ENCODE data around the gene TRAF6. TPM values are rescaled to one million over a fixed set of nuclear protein-coding genes. Genes with fewer than 3 reads are reported as not detected.
A peak's percentile ranks its signal among the peaks of the same experiment; 100 is the strongest.

The TRAF6 gene
- total RNA-seq, 3 donors from 2014 or later: 15.5 to 19.2 (median 17.9) TPM

DNA sequence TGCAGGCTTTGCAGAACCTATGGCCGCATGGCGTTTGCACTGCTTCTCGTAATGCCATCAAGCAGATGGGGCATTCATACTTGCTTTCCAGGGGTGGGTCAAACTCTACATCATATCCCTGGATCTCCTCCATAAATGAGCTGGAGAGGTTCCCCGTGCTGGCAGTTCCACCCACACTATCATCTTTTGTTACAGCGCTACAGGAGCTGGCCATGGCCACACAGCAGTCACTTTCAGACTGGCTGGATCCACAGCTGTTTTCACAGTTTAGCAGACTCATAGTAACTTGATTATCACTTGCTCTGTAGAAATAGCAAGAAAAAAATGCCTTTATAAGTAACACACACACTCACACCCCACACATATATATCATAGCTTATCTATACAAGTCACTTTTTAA is 8.8 kb downstream of the TRAF6 start:
- TF ChIP-seq, protein P1, sequence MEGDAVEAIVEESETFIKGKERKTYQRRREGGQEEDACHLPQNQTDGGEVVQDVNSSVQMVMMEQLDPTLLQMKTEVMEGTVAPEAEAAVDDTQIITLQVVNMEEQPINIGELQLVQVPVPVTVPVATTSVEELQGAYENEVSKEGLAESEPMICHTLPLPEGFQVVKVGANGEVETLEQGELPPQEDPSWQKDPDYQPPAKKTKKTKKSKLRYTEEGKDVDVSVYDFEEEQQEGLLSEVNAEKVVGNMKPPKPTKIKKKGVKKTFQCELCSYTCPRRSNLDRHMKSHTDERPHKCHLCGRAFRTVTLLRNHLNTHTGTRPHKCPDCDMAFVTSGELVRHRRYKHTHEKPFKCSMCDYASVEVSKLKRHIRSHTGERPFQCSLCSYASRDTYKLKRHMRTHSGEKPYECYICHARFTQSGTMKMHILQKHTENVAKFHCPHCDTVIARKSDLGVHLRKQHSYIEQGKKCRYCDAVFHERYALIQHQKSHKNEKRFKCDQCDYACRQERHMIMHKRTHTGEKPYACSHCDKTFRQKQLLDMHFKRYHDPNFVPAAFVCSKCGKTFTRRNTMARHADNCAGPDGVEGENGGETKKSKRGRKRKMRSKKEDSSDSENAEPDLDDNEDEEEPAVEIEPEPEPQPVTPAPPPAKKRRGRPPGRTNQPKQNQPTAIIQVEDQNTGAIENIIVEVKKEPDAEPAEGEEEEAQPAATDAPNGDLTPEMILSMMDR (IDR thresholded peaks at IDR 0.05): no peak
- intact Hi-C loops (cut with DNase I, micrococcal nuclease): no loop called here
- peaks cover 7% of the 10 kb centered on the region for H3K4me1 ChIP-seq (ENCODE audit: low read depth)
- no peak for DNase-seq
- H3K9me3 ChIP-seq: no peaks in the 10 kb centered on the region
- no peak for ATAC-seq
- H3K4me3 ChIP-seq: no peak overlapping the region
- H3K36me3 ChIP-seq (ENCODE audit: low read depth): peaks cover 5% of the 10 kb centered on the region

DNA sequence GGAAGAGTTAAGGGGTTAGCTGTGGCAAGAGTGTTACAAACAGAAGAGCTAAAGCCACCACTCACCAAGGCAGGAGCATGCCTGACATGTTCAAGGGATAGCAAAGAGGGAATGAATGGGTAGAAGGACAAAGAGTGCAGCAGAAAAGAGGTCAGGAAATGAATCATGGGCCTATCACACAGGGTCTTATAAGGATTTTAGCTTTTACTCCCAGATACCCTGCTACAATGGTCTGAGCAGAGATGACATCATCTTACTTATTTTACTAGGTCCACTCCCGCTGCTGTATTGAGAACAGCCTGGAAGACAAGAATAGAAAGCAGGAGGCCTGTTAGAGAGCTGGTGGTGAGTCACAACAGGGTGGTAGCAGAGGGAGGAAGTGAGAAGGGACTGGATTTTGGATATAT is 9.8 kb downstream of the TRAF6 start:
- intact Hi-C loops (cut with DNase I, micrococcal nuclease): no loop called here
- ATAC-seq (peak; percentile 99), DNase-seq (peak in 1 of 3 donors; percentile 35)
- TF ChIP-seq, protein P1 (IDR thresholded peaks at IDR 0.05): no peak
- H3K9me3 ChIP-seq: no peaks in the 10 kb centered on the region
- H3K4me1 ChIP-seq (ENCODE audit: low read depth): peaks cover 7% of the 10 kb centered on the region
- H3K4me3 ChIP-seq: no peak overlapping the region
- peaks cover 5% of the 10 kb centered on the region for H3K36me3 ChIP-seq (ENCODE audit: low read depth)

DNA sequence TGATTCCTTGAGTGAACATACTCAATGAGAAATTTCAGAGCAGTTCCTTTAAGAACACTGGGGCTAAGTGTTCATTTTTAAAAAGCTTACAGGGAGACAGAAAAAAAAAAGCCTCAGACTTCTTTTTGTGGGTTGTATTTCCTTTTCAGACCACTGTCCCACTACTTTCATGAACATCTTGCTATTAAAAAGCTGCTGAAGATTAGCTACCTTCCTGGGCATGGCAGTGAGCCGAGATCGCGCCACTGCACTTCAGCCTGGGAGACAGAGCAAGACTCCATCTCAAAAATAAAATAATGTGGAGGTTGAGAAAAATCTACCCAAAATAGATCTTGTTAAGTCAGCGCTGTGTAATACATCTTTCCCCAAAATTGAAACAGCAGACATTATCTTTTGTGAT is 10.8 kb downstream of the TRAF6 start:
- no peak overlapping the region for H3K4me3 ChIP-seq
- intact Hi-C loops (cut with DNase I, micrococcal nuclease): no loop called here
- TF ChIP-seq, protein P1 (IDR thresholded peaks at IDR 0.05): no peak
- ATAC-seq (no peak), DNase-seq (no peak)
- peaks cover 7% of the 10 kb centered on the region for H3K4me1 ChIP-seq (ENCODE audit: low read depth)
- peaks cover 5% of the 10 kb centered on the region for H3K36me3 ChIP-seq (ENCODE audit: low read depth)
- no peaks in the 10 kb centered on the region for H3K9me3 ChIP-seq

DNA sequence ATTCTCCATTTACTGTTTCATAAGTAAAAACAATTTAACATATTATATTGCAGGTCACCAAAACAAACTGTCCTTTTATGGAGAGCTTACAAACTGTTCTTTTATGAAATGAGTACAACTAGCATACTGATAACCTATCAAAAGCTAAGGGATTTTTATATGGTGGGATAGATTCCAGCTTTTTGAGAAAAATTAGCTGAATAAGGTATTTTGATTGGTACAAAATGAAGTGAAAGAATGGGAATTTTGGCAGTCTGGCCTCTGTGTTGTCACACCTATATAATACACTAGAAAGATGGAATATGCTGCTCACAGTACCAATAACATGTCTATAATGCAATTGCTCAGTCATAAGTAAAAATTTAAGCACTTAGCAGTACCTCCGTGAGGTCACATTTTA is 11.4 kb downstream of the TRAF6 start:
- DNase-seq (no peak), ATAC-seq (no peak)
- Histone ChIP-seq H3K36me3 (ENCODE audit: low read depth) (peaks cover 5% of the 10 kb centered on the region), H3K9me3 (no peaks in the 10 kb centered on the region), H3K4me1 (ENCODE audit: low read depth) (peaks cover 7% of the 10 kb centered on the region), H3K4me3 (no peak overlapping the region)
- intact Hi-C loops (cut with DNase I, micrococcal nuclease): no loop called here
- TF ChIP-seq, protein P1 (IDR thresholded peaks at IDR 0.05): no peak

DNA sequence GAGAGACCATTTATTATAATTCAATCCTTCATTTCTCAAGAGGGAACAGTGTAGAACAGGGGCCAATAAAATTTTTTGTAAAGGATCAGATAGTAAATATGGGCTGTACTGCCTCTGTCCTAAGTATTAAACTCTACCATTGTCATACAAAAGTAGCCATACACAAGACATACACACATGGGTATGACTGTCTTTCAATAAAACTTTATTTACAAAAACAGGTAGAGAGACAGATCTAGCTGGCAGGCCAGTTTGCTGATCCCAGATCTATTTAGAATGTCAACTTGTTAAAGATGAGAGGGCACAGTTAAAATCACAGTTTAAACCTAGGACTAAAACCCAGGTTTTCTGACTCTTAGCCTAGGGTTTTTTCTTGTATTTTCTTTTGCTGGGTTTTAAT is 16.7 kb downstream of the TRAF6 start:
- no peak for ATAC-seq
- no peaks in the 10 kb centered on the region for H3K4me1 ChIP-seq (ENCODE audit: low read depth)
- TF ChIP-seq, protein P1 (IDR thresholded peaks at IDR 0.05): no peak
- intact Hi-C loops (cut with DNase I, micrococcal nuclease): no loop called here
- no peaks in the 10 kb centered on the region for H3K9me3 ChIP-seq
- peaks cover 5% of the 10 kb centered on the region for H3K36me3 ChIP-seq (ENCODE audit: low read depth)
- no peak overlapping the region for H3K4me3 ChIP-seq
- DNase-seq: no peak

DNA sequence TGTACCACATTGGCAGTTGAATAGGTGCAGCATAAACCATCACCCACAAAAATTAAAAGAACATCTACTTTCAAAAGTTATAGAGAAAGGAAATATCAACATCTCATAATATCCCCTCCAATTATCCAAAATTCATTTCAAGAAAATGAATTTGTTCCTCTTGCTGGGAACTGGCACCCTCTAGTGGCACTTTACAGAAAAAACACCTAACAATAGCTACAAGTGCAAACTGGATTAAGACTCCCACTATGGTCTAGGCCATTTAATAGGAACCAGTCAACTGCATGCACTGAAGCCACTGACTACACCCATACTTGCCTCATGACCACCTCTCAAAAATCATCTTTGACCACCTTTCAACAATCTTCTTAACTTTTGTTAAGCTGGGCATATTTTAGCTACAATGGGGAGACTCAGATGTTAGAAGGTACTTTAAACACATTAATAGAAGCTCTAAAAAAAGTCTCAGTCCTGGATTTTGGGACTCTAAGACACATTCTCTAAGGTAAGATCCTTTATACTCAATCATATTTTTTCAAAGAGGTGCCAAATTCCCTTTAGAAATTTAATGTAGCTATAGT is 17.3 kb downstream of the TRAF6 start:
- DNase-seq (peak in 1 of 3 donors; percentile 36), ATAC-seq (peak; percentile 65)
- TF ChIP-seq, protein P1 (IDR thresholded peaks at IDR 0.05): no peak
- Histone ChIP-seq H3K4me1 (ENCODE audit: low read depth) (no peaks in the 10 kb centered on the region), H3K9me3 (no peaks in the 10 kb centered on the region), H3K4me3 (no peak overlapping the region), H3K36me3 (ENCODE audit: low read depth) (peaks cover 5% of the 10 kb centered on the region)
- intact Hi-C loops (cut with DNase I, micrococcal nuclease): no loop called here

Measured in mucosa of descending colon (tissue), 3 donors.